ENCODE measurements around the gene C1orf74.

- TF ChIP-seq CTCF (IDR thresholded peaks at IDR 0.05) (no peak), POLR2A (IDR thresholded peaks at IDR 0.05) (peak in 1 of 2 donors; percentile 30)
Measured at GRCh38 chr1:209802117-209802779, 17.9 kb upstream of the C1orf74 start.

Data from thyroid gland (tissue), 4 donors.